ENCODE measurements around the gene PGP. TPM values are rescaled to one million over a fixed set of nuclear protein-coding genes. Genes with fewer than 3 reads are reported as not detected.

PGP gene
- total RNA-seq, 3 donors from 2014 or later: 25.8 to 27.9 (median 27.2) TPM

- ATAC-seq (no peak), DNase-seq (no peak)
- H3K4me3 Mint-ChIP-seq: no peak overlapping the region
- H3K4me1 Mint-ChIP-seq (ENCODE audit: low read depth): no peaks in the 10 kb centered on the region
- H3K9me3 Mint-ChIP-seq: no peaks in the 10 kb centered on the region
- peaks cover 23% of the 10 kb centered on the region for H3K36me3 Mint-ChIP-seq (ENCODE audit: insufficient read depth)
- H3K27me3 Mint-ChIP-seq (ENCODE audit: low read depth): no peaks in the 10 kb centered on the region
Measured at GRCh38 chr16:2233046-2233775, 18.6 kb upstream of the PGP start.

- Mint-ChIP-seq H3K27me3 (ENCODE audit: low read depth) (no peaks in the 10 kb centered on the region), H3K36me3 (ENCODE audit: insufficient read depth) (peaks cover 25% of the 10 kb centered on the region), H3K9me3 (no peaks in the 10 kb centered on the region), H3K4me3 (no peak overlapping the region), H3K4me1 (ENCODE audit: low read depth) (no peaks in the 10 kb centered on the region)
- ATAC-seq: no peak
- no peak for DNase-seq
Measured at GRCh38 chr16:2232094-2232990, 17.7 kb upstream of the PGP start.

- Mint-ChIP-seq H3K4me3 (no peak overlapping the region), H3K36me3 (ENCODE audit: insufficient read depth) (peaks cover 27% of the 10 kb centered on the region), H3K9me3 (no peaks in the 10 kb centered on the region), H3K4me1 (ENCODE audit: low read depth) (peaks cover 2% of the 10 kb centered on the region), H3K27me3 (ENCODE audit: low read depth) (no peaks in the 10 kb centered on the region)
- ATAC-seq (no peak), DNase-seq (no peak)
Measured at GRCh38 chr16:2231016-2231931, 16.6 kb upstream of the PGP start.

GRCh38 chr16:2230376-2230775, 15.7 kb upstream of the PGP start:
- Mint-ChIP-seq H3K36me3 (ENCODE audit: insufficient read depth) (peaks cover 26% of the 10 kb centered on the region), H3K4me3 (no peak overlapping the region), H3K9me3 (no peaks in the 10 kb centered on the region), H3K4me1 (ENCODE audit: low read depth) (peaks cover 7% of the 10 kb centered on the region), H3K27me3 (ENCODE audit: low read depth) (no peaks in the 10 kb centered on the region)
- no peak for ATAC-seq
- DNase-seq: no peak

- H3K9me3 Mint-ChIP-seq: no peaks in the 10 kb centered on the region
- peaks cover 9% of the 10 kb centered on the region for H3K4me1 Mint-ChIP-seq (ENCODE audit: low read depth)
- no peaks in the 10 kb centered on the region for H3K27me3 Mint-ChIP-seq (ENCODE audit: low read depth)
- DNase-seq (no peak), ATAC-seq (no peak)
- peaks cover 20% of the 10 kb centered on the region for H3K36me3 Mint-ChIP-seq (ENCODE audit: insufficient read depth)
- H3K4me3 Mint-ChIP-seq: no peak overlapping the region
Measured at GRCh38 chr16:2229632-2230250, 15.1 kb upstream of the PGP start.

GRCh38 chr16:2229091-2229490, 14.5 kb upstream of the PGP start:
- peaks cover 20% of the 10 kb centered on the region for H3K36me3 Mint-ChIP-seq (ENCODE audit: insufficient read depth)
- no peaks in the 10 kb centered on the region for H3K9me3 Mint-ChIP-seq
- no peaks in the 10 kb centered on the region for H3K27me3 Mint-ChIP-seq (ENCODE audit: low read depth)
- H3K4me1 Mint-ChIP-seq (ENCODE audit: low read depth): peaks cover 15% of the 10 kb centered on the region
- no peak for ATAC-seq
- no peak overlapping the region for H3K4me3 Mint-ChIP-seq
- DNase-seq: no peak

- H3K4me3 Mint-ChIP-seq: no peak overlapping the region
- H3K36me3 Mint-ChIP-seq (ENCODE audit: insufficient read depth): peaks cover 16% of the 10 kb centered on the region
Measured at GRCh38 chr16:2228161-2228824, 13.7 kb upstream of the PGP start.

GRCh38 chr16:2226918-2227317, 12.3 kb upstream of the PGP start:
- no peak for ATAC-seq
- Mint-ChIP-seq H3K9me3 (no peaks in the 10 kb centered on the region), H3K27me3 (ENCODE audit: low read depth) (no peaks in the 10 kb centered on the region), H3K4me3 (no peak overlapping the region), H3K4me1 (ENCODE audit: low read depth) (peaks cover 17% of the 10 kb centered on the region), H3K36me3 (ENCODE audit: insufficient read depth) (peaks cover 15% of the 10 kb centered on the region)
- DNase-seq: no peak

More at GRCh38 chr16:2228161-2228824, 13.7 kb upstream of the PGP start:
- H3K4me1 Mint-ChIP-seq (ENCODE audit: low read depth): peaks cover 15% of the 10 kb centered on the region
- no peak for DNase-seq
- ATAC-seq: no peak
- no peaks in the 10 kb centered on the region for H3K27me3 Mint-ChIP-seq (ENCODE audit: low read depth)
- no peaks in the 10 kb centered on the region for H3K9me3 Mint-ChIP-seq

- ATAC-seq (no peak), DNase-seq (no peak)
- Mint-ChIP-seq H3K36me3 (ENCODE audit: insufficient read depth) (peaks cover 13% of the 10 kb centered on the region), H3K4me3 (no peak overlapping the region), H3K27me3 (ENCODE audit: low read depth) (no peaks in the 10 kb centered on the region), H3K9me3 (no peaks in the 10 kb centered on the region), H3K4me1 (ENCODE audit: low read depth) (peaks cover 17% of the 10 kb centered on the region)
Measured at GRCh38 chr16:2226245-2226793, 11.7 kb upstream of the PGP start.

GRCh38 chr16:2223942-2224486, 9.4 kb upstream of the PGP start:
- no peaks in the 10 kb centered on the region for H3K27me3 Mint-ChIP-seq (ENCODE audit: low read depth)

GRCh38 chr16:2223221-2223941, 8.7 kb upstream of the PGP start, which contains the start of gene E4F1:
Gene E4F1 (plus strand): TSS chr16:2223591. CDS start chr16:2223614, 23 bp downstream.
- no peaks in the 10 kb centered on the region for H3K27me3 Mint-ChIP-seq (ENCODE audit: low read depth)
- H3K36me3 Mint-ChIP-seq (ENCODE audit: insufficient read depth): peaks cover 4% of the 10 kb centered on the region
- DNase-seq (peak; percentile 99), ATAC-seq (peak; percentile 98)
- no peaks in the 10 kb centered on the region for H3K9me3 Mint-ChIP-seq
- H3K4me3 Mint-ChIP-seq: peak within 1 kb of the TSS; percentile 85
- H3K4me1 Mint-ChIP-seq (ENCODE audit: low read depth): peaks cover 17% of the 10 kb centered on the region

More at GRCh38 chr16:2223942-2224486, 9.4 kb upstream of the PGP start:
- Mint-ChIP-seq H3K9me3 (no peaks in the 10 kb centered on the region), H3K4me3 (peak overlapping the region; percentile 85), H3K36me3 (ENCODE audit: insufficient read depth) (peaks cover 4% of the 10 kb centered on the region), H3K4me1 (ENCODE audit: low read depth) (peaks cover 17% of the 10 kb centered on the region)
- DNase-seq: no peak
- ATAC-seq: peak; percentile 23 to 35

GRCh38 chr16:2216330-2216729, 1.7 kb upstream of the PGP start:
- Mint-ChIP-seq H3K4me1 (ENCODE audit: low read depth) (peaks cover 15% of the 10 kb centered on the region), H3K27me3 (ENCODE audit: low read depth) (no peaks in the 10 kb centered on the region), H3K4me3 (peak overlapping the region; percentile 87), H3K36me3 (ENCODE audit: insufficient read depth) (peaks cover 6% of the 10 kb centered on the region), H3K9me3 (no peaks in the 10 kb centered on the region)
- no peak for DNase-seq
- no peak for ATAC-seq

Data from activated T-cell treated with anti-CD3 and anti-CD28 coated beads, Interleukin-2, amount 50 U/mL, for 4 hours (primary cell).